HG03558 (cell line): ENCODE results near the gene RSAD1.
"Not testable (repeated sequence)": the region's sequence is repeated elsewhere in the genome, so short reads cannot be mapped to it uniquely, and the experiment has no call there.

ENCODE experiments used
- ATAC-seq: cut with Tn5 transposase; IDR thresholded peaks from one replicate; pipeline ENCODE4 v1.9.1; 2021; ENCODE audit warnings: moderate number of reproducible peaks; ENCODE audit not compliant: unreplicated experiment; ENCODE audit errors: extremely low read depth

RSAD1 gene

GRCh38 chr17:50471009-50471905 lies 7.4 kb upstream of the RSAD1 start:
- ATAC-seq = no peak

GRCh38 chr17:50472286-50472685 lies 6.4 kb upstream of the RSAD1 start:
- ATAC-seq = no peak

- not testable (repeated sequence) for ATAC-seq
Measured at GRCh38 chr17:50472761-50473161, 5.9 kb upstream of the RSAD1 start.

GRCh38 chr17:50473901-50474300 lies 4.8 kb upstream of the RSAD1 start:
- ATAC-seq = no peak

GRCh38 chr17:50474523-50474922 lies 4.1 kb upstream of the RSAD1 start:
- no peak for ATAC-seq

GRCh38 chr17:50475362-50475761 lies 3.3 kb upstream of the RSAD1 start:
- ATAC-seq = no peak

GRCh38 chr17:50475775-50476544 lies 2.7 kb upstream of the RSAD1 start:
- not testable (repeated sequence) for ATAC-seq

GRCh38 chr17:50476545-50477315 lies 1.9 kb upstream of the RSAD1 start:
- no peak for ATAC-seq

- no peak for ATAC-seq
Measured at GRCh38 chr17:50477976-50478375, 684 bp upstream of the RSAD1 start.

- ATAC-seq = no peak
Measured at GRCh38 chr17:50479522-50480141, 972 bp downstream of the RSAD1 start.

- no peak for ATAC-seq
Measured at GRCh38 chr17:50480142-50480764, 1.6 kb downstream of the RSAD1 start.

GRCh38 chr17:50480854-50481490 lies 2.3 kb downstream of the RSAD1 start:
- ATAC-seq = no peak

- no peak for ATAC-seq
Measured at GRCh38 chr17:50481648-50482047, 3.0 kb downstream of the RSAD1 start.

GRCh38 chr17:50482110-50482509 lies 3.5 kb downstream of the RSAD1 start:
- ATAC-seq = no peak

GRCh38 chr17:50482516-50482915 lies 3.9 kb downstream of the RSAD1 start:
- ATAC-seq = no peak

GRCh38 chr17:50483266-50483665 lies 4.6 kb downstream of the RSAD1 start:
- no peak for ATAC-seq

GRCh38 chr17:50484386-50485155 lies 5.9 kb downstream of the RSAD1 start:
- ATAC-seq = no peak

GRCh38 chr17:50487213-50488096 lies 8.8 kb downstream of the RSAD1 start:
- ATAC-seq = no peak
